Activated naive CD4-positive, alpha-beta T cell treated with Interleukin-2 at 50 U/mL for 16 hours (primary cell): ENCODE results near the gene CLRN2.
"Not testable (repeated sequence)": the region's sequence is repeated elsewhere in the genome, so short reads cannot be mapped to it uniquely, and the experiment has no call there.

Experiments
- DNase-seq: peaks from one replicate; pipeline ENCODE4 v3.0.0-alpha.2; 2020

The CLRN2 gene

GRCh38 chr4:17510582-17510981 lies 4.4 kb upstream of the CLRN2 start:
- DNase-seq, result no peak

DNA sequence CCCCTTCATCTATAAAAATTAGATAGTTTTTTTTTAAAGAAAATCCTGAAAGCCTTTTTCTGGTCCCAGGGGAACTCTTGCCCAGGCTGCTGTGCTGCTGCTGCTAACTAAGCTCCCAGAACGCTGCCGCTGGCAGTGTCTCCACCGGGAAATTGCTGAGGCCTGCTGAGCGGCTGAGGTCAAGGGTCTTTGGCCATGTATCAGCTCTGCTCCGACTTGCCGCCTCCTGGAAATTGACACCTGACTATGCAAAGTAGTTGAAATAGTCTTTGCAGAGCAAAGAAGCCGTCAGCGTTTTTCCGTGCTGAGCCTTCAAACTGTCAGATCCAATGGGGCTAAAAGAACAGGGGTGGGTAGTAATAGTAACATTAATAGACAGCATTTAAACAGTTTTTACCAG lies 3.9 kb upstream of the CLRN2 start:
- DNase-seq, result no peak

DNA sequence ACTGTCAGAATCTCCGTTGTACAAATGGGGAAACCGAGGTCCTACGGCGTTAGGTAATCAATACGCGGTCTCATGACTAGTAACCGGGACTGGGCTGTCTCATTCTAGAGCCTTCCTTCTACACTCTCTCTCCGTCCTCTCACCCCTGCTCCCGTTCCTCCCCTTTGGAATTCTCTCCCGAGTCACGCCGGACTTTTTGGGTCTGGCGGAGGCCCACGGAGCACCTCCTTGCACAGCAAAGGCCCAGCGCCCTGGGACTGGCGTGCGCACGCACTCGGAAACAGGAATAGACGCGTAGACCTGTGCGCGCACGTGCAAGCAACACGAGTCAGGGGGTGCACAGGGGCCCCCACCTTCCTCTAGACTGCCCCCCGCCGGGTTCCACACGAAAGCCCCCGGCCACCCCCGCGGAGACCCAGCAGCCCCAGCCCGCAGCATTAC lies 3.4 kb upstream of the CLRN2 start:
- peak; percentile 67 for DNase-seq

DNA sequence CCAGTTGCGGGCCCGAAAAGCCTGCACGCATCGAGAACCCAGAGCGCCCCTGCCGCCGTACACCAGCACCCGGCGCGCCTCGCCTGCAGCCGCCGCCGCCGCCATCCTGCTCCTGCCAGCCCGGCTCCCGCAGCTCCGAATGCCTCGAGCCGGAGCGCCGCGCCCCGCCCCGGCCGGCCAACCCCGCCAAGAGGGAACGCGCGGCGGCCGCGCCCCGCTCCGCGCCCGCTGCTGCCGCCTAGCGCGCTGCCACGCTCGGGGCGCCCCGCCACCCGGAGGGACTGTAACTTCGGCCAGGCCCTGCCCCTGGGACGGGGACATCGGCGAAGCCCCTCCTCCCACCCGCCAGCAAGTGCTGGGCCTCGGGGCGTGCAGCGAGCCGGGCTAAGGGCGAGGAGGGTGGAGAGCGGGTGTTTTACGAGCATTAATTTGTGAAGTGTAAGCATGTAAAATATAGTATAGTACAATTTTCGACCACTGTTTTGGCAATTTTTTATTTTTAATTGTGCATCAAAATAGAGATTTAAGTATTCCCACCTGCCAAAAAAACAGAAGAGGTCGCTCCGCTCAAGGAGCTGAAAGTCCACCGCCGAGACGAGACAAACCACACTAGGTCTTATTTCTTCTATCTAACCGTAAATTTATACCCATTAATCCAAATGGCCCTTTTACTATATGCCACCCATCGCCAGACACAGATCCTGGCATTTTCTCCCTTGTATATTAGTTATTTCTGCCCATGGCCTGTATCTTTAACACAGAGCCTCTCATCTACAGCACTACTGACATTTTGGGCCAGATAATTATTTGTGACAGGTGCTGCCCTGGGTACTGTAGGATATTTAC lies 2.8 kb upstream of the CLRN2 start, which contains the start of gene QDPR:
TSS of gene QDPR (minus strand) at position 141 of the 846 bp plus-strand sequence. CDS start at position 105, 36 bp downstream.
- peak; percentile 78 for DNase-seq

GRCh38 chr4:17512973-17513665 lies 1.8 kb upstream of the CLRN2 start:
- DNase-seq, result no peak

DNA sequence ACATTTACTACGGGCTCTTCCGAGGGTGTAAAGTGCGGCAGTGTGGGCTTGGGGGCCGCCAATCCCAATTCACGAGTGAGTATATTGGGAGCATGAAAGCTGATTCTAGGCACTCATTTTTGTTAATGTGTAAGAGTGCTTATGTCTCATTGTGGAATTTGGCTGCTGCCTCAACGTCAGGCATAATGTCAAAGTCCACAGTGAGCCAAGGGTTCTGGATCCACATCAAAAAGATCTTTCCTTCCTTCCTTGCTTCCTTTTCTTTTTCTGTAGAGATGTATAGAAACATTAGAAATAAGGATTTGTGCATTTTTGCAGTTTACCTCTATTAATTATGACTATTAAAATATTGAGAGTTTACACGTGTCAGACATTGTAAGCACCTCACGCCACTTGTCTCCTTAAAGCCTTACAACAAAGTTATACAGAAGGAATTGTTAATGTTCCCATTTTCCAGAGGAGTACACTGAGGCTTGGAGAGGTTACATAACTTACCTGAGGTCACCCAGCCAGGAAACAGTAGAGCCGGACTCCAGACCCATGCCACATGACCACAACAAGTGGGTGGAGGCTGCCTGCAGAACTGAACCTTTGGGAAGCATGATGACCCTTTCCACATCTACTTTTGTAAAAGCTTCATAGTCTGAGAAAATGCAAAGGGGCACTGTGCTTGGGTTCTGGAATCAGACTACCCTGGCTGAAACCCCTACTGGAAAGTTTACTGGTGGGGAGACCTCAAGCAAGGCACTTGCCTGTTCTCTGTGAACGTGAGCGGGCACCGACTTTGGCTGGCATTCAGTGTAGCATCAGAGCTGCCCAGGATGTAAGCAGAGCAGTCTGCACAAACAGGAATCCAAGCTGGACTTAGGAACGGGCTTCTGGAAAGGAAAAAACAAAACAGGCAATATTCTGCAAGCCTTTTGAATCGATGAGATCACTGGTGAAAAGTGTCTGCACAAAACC lies 761 bp downstream of the CLRN2 start:
- DNase-seq, result no peak

DNA sequence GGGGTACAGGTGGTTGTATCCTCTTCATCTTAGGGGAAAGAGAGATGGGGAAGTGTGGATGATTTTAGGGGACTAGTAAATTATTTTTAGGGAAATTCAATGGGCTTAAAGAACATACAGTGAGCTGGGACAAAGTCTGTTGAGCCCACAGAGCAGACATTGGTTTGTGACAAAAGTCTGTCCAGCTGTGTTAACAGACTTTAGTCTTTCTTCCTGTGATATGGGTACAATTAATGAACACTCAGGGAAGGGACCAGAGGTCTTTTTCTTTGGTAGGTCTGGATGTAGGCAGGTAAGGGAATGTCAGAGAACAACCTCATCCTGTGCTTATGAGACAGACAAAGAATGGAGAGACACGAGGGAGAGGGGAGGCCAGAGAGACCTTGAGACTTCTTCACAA lies 2.0 kb downstream of the CLRN2 start:
- DNase-seq, result no peak

DNA sequence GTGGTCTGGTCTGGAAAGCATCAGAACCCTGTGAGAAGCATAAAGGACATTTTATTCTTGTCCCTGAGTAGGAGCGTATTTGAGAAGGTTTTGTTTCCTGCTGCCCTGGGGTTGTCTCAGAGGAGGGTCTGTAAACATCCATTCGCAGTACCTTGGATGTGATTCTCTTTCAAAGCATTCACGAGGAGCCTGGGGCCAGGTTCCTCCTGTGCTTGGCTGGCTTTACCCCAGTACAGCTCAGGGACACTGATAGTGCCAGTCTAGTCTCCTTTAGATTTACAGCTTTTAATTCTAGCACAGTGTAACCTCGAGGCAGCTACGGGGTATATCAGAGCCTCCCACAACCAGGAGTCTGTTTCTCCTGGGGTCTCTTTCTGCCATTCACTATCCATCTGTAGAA lies 2.7 kb downstream of the CLRN2 start:
- DNase-seq, result no peak

DNA sequence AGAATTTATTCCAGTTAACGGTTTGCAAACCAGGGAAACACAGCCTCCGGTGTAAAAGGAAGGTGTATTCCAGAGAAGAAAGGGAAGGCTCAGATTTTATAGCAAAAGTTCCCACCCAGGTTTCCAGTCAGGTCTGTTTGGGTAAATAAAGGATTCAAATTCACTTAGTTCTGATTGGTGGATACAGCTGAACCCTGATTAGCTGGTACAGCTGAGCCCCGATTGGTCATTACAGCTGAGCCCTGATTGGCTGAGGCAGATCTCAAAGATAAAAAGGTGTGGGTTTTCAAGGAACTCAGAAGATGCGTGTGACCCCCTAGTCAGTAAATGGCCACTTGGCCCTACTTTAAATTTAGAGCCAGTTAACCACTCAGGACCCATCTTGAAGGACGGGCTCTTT lies 6.6 kb downstream of the CLRN2 start:
- DNase-seq, result no peak

DNA sequence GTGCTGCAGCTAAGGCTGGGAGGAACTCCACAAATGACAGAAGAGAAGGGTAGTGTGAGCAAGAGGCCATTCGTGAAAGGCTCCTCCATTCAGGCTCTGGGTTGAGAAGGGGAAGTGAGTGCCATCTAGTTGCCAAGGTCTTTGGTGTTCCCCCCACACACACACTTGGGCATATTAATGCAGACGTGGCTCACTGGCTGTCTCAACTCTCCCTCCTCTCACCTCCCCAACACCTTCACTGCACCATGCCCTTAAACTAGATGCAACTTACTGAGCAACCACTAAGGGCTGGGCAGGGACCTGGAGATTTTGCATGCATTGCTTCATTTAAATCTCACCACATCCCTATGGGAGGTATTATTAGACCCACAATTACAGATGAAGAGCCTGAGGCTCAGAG lies 8.7 kb downstream of the CLRN2 start:
- no peak for DNase-seq

GRCh38 chr4:17526695-17527477 lies 11.9 kb downstream of the CLRN2 start:
- no peak for DNase-seq

DNA sequence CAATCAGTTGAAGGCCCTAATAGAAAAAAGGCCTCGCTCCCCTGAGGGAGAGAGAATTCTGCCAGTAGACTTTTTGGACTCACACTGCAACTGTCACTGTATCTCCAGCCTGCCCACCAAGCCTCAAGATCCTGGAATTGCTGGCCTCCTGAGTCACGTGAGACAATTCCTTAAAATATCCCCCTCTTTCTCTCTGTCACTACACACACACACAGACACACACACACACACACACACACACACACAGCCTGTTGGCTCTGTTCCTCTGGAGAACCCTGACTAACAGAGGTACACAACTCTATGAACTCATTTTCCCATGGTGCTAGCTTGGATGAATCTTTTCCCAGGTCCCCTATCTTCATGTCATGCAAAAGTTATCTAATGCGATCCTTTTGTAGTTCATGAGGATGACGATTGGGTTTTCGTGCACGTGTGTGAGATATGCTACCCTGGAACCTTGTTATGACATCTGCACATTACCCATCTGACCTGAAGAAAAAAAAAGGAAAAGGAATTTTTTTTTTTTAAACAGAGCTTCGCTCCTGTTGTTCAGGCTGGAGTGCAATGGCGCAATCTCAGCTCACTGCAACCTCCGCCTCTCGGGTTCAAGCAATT lies 13.7 kb downstream of the CLRN2 start:
- DNase-seq, result no peak

GRCh38 chr4:17531538-17532285 lies 16.7 kb downstream of the CLRN2 start:
- DNase-seq, result no peak

DNA sequence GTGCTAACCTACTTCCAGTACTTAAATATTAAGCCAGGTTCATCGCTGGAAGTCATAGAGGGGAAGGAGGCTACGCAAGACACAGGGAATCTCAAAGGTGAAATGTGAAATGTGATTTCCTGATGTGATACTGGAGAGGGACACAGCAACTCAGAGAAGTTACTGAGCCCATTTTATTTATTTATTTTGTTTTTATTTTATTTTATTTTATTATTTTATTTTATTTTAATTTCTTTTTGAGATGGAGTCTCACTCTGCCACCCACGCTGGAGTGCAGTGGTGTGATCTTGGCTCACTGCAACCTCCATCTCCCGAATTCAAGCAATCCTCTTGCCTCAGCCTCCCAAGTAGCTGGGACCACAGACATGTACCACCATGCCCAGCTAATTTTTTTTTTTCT lies 19.7 kb downstream of the CLRN2 start:
- no peak for DNase-seq

DNA sequence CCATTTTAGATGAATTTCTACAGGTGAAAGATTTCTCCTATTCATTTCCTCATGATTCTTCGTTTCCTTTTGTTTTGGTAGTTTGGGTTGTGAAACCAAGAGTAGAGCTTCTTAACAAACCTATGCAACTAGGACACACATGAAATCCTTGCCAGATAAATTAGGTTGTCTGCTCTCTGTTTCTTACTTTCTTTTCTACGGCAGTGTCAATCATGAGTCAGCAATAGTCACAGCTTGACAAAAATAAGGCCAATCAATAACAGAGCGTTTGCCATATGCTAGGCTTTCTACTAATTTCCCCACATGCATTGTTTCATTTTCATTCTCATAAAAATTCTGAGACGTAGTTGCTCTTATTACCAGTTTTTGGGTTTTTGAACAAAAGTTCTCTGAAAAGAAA lies 20.3 kb downstream of the CLRN2 start:
- DNase-seq, result no peak

GRCh38 chr4:17535906-17536305 lies 20.9 kb downstream of the CLRN2 start:
- no peak for DNase-seq

DNA sequence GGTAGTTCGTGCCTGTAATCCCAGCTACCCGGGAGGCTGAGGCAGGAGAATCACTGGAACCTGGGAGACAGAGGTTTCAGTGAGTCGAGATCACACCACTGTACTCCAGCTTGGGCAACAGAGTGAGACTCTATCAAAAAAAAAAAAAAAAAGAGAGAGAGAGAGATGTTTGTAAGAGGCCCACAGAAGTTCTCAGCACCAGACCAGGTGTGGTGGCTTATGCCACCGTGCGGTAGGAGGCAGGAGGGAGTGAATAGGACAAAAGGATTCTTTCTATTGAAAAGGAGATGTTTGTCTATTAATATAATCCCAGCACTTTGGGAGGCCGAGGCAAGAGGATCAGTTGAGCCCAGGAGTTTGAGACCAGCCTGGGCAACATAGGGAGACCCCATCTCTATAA lies 22.1 kb downstream of the CLRN2 start:
- not testable (repeated sequence) for DNase-seq

- no peak for DNase-seq
These were observed 29.2 kb downstream of the CLRN2 start for GRCh38 chr4:17544205-17544604.

DNA sequence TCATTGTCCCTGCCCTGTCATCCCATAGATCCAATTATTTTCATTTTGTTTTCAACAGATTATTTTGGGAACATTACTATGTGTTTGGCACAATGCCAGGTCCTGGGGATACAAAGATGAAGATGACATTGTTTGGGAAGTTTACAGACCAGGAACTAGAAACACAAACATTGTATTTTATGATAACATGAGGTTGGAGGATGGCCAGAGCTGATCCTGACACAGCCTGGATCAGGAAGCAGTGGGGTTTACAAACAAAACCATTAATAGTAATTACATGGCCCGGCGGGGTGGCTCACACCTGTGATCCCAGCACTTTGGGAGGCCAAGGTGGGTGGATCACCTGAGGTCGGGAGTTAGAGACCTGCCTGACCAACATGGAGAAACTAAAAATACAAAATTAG lies 29.9 kb downstream of the CLRN2 start:
- no peak for DNase-seq

DNA sequence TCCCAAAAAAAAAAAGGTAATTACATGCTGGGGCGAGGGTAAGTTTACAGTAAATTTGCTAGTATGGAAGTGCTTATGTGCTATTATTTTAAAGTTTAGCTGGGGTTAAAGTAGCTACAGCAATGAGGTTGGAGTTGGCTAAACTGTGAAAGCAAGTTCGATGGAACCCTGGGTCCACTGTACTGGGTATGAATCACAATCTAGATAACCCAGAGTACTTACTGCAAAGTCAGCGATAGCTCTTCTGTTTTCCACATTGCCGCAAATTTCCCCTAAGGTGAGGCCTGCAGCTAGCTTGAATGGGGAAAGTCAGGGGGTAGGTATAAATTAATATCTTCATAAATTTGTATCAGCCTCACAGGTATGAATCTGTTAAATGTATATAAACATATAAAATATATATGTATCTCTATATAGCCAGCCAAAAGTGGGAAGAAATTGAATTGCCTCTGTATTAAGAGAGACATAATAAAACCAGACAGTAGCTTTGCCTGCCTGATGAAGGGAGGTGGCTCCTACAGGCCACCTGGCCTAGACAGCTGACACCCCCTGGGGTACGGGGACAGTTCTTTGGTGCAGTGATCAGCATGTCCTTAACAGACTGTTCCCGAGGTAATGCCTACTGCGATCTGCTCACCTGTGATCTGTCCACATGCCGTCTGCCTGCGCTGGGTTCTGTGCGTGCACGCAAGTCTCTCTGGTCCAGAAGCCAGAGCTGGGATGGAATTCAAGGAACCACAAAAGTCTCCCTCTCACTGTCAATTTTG lies 30.6 kb downstream of the CLRN2 start:
- DNase-seq, result no peak
